Activated B cell treated with CpG ODN at 0.5 μM for 24 hours (primary cell): ENCODE data around the gene C1QTNF1. TPM values are rescaled to one million over a fixed set of nuclear protein-coding genes. Genes with fewer than 3 reads are reported as not detected.

ENCODE experiments used
- ATAC-seq: fragments of 200-7000 bp; cut with Tn5 transposase; one replicate; pipeline ENCODE4 v1.10.0; 2021; ENCODE audit warnings: low read depth, mild to moderate bottlenecking, moderate library complexity
- CTCF ChIA-PET: fragments of 350-600 bp; sonication (Branson Sonifier 250); formaldehyde crosslinking; loops from one replicate; lab custom pipeline; 2021; ENCODE audit warnings: antibody characterized with exemption; lab: Charles Lee
- POLR2A ChIA-PET: fragments of 350-600 bp; sonication (Branson Sonifier 250); formaldehyde crosslinking; loops from one replicate; lab custom pipeline; 2021; ENCODE audit warnings: antibody characterized with exemption; lab: Charles Lee
- DNase-seq: peaks from one replicate; pipeline ENCODE4 v3.0.0; 2022
- H3K27ac Mint-ChIP-seq: one replicate; pipeline ENCODE4 v1.8.0; 2020; ENCODE audit warnings: mixed read lengths
- H3K27me3 Mint-ChIP-seq: one replicate; pipeline ENCODE4 v1.8.0; 2021; ENCODE audit warnings: mixed read lengths
- H3K36me3 Mint-ChIP-seq: one replicate; pipeline ENCODE4 v1.8.0; 2021; ENCODE audit warnings: low read depth, mixed read lengths
- H3K4me1 Mint-ChIP-seq: one replicate; pipeline ENCODE4 v1.8.0; 2021; ENCODE audit warnings: mixed read lengths
- H3K4me3 Mint-ChIP-seq: one replicate; pipeline ENCODE4 v1.8.0; 2020; ENCODE audit warnings: mild to moderate bottlenecking, mixed read lengths
- H3K9me3 Mint-ChIP-seq: one replicate; pipeline ENCODE4 v1.8.0; 2020; ENCODE audit warnings: mixed read lengths
- CTCF ChIP-seq: fragments of 200-600 bp; IDR thresholded peaks from one replicate; pipeline ENCODE4 v1.8.0; 2022; ENCODE audit warnings: antibody characterized with exemption, mild to moderate bottlenecking
- intact Hi-C: fragments of 100-400 bp; cut with micrococcal nuclease; formaldehyde crosslinking; loops from one replicate; pipeline ENCODE4 v1.15.1; 2024
- total RNA-seq: library from RNA; stranded (reverse); gene quantifications from 2 replicates; pipeline ENCODE4 v1.2.3, GENCODE V29; 2022

C1QTNF1 gene
- total RNA-seq, 1 donor from 2014 or later = not detected

- ChIA-PET CTCF (interaction anchor here (0.9 to 9.4 kb wide), 7 partner anchors 23 to 315 kb away, joined by 3 to 161 read pairs (median 4); no protein-coding TSS in a partner anchor), POLR2A (interaction anchor here (1.0 kb wide), 1 partner anchor 304 kb away, joined by 3 read pairs; no protein-coding TSS in a partner anchor)
- H3K27me3 Mint-ChIP-seq = peaks cover 4% of the 10 kb centered on the region
- ATAC-seq (no peak), DNase-seq (no peak)
- H3K36me3 Mint-ChIP-seq = peaks cover 29% of the 10 kb centered on the region
- H3K9me3 Mint-ChIP-seq = no peaks in the 10 kb centered on the region
- no peaks in the 10 kb centered on the region for H3K4me1 Mint-ChIP-seq
- H3K27ac Mint-ChIP-seq = no peak overlapping the region
- intact Hi-C loops = no loop called here
- no peak overlapping the region for H3K4me3 Mint-ChIP-seq
- no peak for TF ChIP-seq CTCF
Measured at GRCh38 chr17:79088247-79088996, 64.5 kb downstream of the C1QTNF1 start.

GRCh38 chr17:79088997-79089328 is 65.0 kb downstream of the C1QTNF1 start:
- H3K27me3 Mint-ChIP-seq = peaks cover 4% of the 10 kb centered on the region
- POLR2A ChIA-PET = interaction anchor here (1.0 kb wide), 1 partner anchor 304 kb away, joined by 3 read pairs; no protein-coding TSS in a partner anchor
- no peaks in the 10 kb centered on the region for H3K9me3 Mint-ChIP-seq
- H3K36me3 Mint-ChIP-seq = peaks cover 24% of the 10 kb centered on the region
- no peaks in the 10 kb centered on the region for H3K4me1 Mint-ChIP-seq
- DNase-seq (no peak), ATAC-seq (no peak)
- H3K27ac Mint-ChIP-seq = no peak overlapping the region
- no peak overlapping the region for H3K4me3 Mint-ChIP-seq
- CTCF ChIA-PET = interaction anchor here (9.4 kb wide), 1 partner anchor 304 kb away, joined by 161 read pairs; no protein-coding TSS in a partner anchor
- intact Hi-C loops = no loop called here
- TF ChIP-seq CTCF = no peak

- Mint-ChIP-seq H3K9me3 (no peaks in the 10 kb centered on the region), H3K4me1 (no peaks in the 10 kb centered on the region), H3K27me3 (peaks cover 7% of the 10 kb centered on the region), H3K36me3 (peaks cover 15% of the 10 kb centered on the region), H3K27ac (no peak overlapping the region), H3K4me3 (no peak overlapping the region)
- TF ChIP-seq CTCF = no peak
- no peak for DNase-seq
- intact Hi-C loops = no loop called here
- CTCF ChIA-PET = interaction anchor here (9.4 kb wide), 1 partner anchor 303 kb away, joined by 161 read pairs; no protein-coding TSS in a partner anchor
- no peak for ATAC-seq
- POLR2A ChIA-PET = no interaction called here
Measured at GRCh38 chr17:79089720-79090442, 65.9 kb downstream of the C1QTNF1 start.

- POLR2A ChIA-PET = no interaction called here
- no peaks in the 10 kb centered on the region for H3K4me1 Mint-ChIP-seq
- no peak for ATAC-seq
- H3K27me3 Mint-ChIP-seq = peaks cover 9% of the 10 kb centered on the region
- intact Hi-C loops = no loop called here
- DNase-seq = no peak
- TF ChIP-seq CTCF = no peak
- H3K9me3 Mint-ChIP-seq = no peaks in the 10 kb centered on the region
- peaks cover 12% of the 10 kb centered on the region for H3K36me3 Mint-ChIP-seq
- no peak overlapping the region for H3K4me3 Mint-ChIP-seq
- CTCF ChIA-PET = interaction anchor here (9.4 kb wide), 1 partner anchor 302 kb away, joined by 161 read pairs; no protein-coding TSS in a partner anchor
- H3K27ac Mint-ChIP-seq = no peak overlapping the region
Measured at GRCh38 chr17:79090443-79091225, 66.7 kb downstream of the C1QTNF1 start.
